Measurements from ENCODE around the gene IRF6.

Gene IRF6

DNA sequence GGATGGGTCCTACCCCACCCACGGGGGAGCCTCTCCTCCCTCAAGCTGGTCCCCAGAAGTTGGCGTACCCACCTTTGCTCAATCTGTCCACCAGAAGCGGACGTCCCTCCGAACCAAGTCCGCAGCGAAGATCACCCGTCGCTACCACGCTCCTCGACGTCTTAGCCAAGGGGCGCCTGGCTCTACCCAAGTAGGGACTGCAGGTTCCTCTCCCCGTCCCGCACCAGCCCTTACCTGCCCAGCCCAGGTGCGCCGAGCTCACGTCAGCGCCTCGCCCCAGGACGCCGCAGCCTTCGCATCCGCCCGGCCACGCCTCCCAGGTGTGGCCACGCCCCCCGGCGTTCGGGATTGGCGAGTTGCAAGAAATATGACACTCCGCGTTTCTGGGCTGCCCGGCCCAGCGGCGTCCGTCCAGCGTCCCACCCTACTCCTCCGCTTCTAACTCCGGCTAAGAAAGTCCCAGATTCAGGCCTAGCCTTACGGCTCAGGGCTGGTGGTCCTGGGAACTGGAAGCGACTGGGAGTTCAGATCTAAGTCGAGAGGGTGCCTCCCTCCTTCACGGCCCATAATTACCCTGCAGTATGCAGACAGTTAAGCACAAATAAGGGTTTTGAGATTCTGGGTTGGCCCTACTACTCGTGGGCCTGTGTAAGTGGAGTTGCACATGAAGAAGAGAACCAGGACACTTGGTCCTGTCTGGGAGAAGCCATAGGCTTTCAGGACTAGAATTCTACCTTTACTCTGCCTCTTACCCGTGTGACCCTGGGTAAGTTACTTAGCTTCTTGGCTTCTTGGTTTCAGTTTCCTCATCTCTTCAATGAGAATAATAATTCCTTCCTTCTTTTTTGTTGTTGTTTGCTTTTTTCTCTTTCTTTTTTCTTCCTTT, at the start of gene IRF6:
IRF6 (minus strand) TSS at position 268 of the 886 bp plus-strand sequence. CDS start 4,729 bp downstream, outside the sequence.
- DNase-seq (ENCODE audit: low read depth in 2 of 2), result peak; percentile 40 to 51

DNA sequence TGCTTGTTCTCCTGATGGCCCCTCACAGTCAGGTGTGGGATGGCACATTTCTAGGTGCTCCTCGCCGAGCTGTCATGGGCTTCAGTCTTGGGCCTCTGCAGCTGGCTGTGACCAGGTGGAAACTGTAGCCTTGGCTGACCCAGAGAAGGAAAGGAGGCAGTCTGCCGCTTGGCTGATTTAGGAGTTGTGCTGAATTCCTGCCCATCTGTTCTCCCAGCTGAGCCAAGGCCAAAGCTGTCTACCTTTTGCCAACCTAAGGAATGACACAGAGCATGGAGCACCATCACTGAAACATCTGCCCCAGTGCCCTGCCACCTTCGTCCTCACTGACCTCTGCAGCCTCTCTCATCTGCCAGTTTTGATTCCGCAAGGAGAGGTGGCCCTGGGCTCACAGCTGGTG, 49.7 kb upstream of the IRF6 start:
- DNase-seq (ENCODE audit: low read depth in 2 of 2), result no peak

DNA sequence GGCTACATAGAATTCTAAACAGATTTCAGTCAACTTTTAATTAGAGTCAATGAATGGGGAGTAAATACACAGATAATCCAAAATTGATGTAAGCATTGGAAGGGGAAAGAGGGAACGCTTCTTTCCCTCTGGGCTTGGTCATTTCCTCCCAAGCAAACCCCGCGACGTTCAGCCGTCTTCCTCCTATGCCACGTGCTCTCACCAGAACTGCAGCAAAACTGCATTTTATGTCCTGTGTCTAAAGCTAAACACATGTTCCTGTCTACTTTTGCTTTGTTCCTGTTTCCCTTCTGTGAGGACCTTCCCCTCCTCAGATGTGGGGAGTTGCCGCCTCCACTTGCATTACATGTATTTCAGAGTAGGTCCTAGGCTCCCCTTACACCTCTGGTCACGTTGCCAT, 49.1 kb upstream of the IRF6 start:
- DNase-seq (ENCODE audit: low read depth in 2 of 2), result no peak

DNA sequence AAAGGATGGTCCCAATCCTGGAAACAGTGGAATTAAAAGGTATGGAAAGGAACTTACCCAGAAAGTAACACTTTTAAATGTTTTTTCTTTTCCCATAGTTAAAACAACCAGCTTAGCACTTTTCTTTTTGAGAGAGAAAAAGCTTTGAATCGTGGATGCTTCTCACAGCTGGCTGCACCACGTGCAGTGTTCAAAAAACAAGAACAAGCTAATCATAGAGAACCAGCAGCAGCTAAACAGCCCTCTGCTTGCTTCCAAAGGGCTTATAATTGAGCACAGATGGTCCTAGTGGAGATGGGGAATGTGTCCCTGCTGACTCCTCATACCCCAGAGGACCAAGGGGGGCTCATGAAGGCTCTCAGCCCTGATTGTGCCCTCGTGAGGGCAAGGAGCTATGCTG, 48.3 kb upstream of the IRF6 start:
- DNase-seq (ENCODE audit: low read depth in 2 of 2), result no peak

DNA sequence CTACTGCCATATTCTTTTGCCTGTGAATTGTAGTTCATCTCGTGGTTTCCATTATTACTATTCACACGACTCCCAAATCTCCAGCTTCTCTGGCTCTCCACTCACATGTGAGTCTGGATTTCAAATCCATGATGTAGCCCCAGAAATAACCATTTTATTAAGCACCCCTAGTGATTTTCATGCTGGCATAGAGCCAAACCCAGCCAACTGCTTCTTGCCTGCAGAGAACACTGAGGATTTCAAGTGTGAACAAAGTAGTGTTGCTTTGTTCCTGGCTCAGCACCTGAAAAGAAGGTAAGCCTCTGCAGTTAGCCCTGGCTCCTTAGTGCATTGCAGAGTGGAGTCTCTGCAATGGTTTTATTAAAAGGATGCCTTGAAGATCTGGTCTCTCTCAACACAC, 47.7 kb upstream of the IRF6 start:
- no peak for DNase-seq (ENCODE audit: low read depth in 2 of 2)

DNA sequence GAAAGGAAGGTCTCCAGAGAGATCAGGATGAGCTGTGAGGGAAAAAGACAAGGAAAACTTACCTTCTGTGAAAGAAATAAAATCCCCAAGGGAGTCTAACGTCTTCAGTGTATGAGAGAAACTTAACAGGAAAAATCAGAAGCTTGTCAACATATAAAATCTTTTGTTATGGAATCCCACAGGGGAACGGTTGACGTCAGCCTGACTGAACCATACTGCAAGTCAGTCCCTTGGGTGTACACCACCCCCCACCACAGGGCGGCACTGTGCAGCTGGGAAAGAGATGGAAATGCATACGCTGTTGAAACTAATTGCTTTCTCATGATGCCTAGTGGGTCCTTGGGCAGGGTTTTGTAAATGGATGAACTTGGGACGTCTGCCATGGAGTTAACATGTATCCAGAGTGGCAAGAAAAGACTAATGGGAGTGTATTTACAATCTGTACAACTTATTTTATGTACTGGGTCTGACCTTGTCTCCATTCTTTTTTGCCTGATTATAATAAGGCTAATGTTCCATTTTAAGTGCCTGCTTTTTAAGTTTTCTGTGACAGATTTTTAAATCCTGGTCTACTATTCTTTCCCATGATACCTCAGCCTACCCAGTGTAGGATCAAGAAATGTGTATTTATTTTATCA, 44.5 kb upstream of the IRF6 start:
- DNase-seq (ENCODE audit: low read depth in 2 of 2), result no peak

DNA sequence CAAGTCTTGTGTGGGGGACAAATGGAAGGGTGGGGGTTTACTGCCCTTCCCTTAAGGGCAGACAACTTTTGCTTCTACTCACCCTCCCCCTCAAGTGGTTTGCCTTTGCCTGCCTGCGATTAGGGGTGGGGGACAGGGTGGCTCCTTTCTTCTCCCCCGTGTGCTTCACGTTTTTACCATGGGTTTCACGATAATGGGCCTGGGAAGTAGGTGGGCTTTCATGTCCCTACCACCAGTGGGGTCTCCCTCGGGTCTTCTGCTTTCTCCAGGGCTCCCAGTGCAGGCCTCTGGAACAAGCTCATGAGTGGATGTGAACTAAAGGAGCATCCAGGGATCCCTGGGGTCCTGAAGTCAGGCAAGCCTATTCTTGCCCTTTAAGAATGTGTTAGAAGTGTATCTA, 43.4 kb upstream of the IRF6 start:
- no peak for DNase-seq (ENCODE audit: low read depth in 2 of 2)

DNA sequence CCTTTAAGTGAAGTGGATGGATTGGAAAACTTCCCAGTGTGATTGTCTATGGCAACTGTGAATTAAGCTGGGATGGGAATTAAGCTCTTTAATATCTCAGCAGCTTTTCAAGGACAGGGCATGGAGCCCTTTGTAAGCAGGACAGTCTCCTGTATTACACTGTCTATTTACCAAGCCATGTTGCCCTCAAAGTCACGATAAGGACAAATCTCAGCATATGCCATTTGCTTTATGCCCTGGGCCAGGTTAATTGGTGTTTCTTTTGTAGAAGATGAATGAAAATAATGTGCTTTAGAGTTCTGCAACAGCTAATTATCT, 39.4 kb upstream of the IRF6 start:
- no peak for DNase-seq (ENCODE audit: low read depth in 2 of 2)

DNA sequence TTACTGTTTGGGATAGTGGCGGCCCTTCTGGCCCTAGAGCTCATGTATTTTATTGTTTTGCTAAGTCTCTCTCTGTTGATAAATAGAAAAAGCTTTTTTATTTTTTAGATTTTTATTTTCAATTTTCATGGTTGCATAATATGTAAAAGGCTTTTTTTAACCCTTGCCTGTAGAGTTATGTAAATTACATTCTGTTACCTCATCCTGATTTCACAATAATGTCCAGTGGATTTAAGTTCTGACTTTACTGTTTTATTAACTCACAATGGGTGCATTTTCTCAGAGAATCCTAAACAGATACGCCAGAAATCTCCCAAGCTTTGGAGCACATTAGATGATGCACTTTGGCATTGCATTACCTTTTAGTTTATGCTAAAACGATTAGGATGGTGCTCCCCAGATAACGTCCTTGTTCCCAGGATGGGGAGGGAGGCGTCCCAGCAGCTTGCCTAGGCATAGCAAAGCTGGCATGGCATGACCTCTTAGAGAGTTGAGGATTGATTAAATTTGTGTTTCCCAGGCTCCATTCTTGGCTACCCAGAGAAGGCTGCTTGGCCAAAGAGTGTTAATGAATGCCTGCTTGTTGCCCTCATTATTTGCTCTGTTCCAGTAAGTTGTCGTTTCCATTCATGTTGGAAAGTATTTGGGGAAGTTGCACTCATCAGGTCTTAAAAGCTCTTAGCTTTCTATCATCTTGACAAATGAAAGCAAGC, 38.9 kb upstream of the IRF6 start:
- DNase-seq (ENCODE audit: low read depth in 2 of 2), result no peak

DNA sequence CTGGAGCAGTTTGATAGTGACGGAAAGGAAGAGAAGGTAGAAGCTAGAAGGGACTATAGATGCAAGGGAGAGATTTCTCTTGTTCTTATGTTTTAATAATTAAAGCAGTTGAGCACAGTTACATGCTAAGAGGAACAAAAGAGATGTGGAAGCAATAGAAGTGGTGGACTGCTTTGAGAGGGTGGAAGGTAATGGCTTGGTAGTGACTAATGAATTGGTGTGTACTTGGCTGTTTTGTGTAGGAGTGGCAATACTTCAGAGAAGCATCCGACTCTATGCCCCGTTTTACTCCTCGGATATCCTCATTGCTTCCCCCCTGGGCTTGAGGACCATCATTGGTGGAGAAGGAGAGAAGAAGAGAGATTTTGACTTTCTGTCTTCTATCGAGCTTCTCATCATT, 34.7 kb upstream of the IRF6 start:
- no peak for DNase-seq (ENCODE audit: low read depth in 2 of 2)

DNA sequence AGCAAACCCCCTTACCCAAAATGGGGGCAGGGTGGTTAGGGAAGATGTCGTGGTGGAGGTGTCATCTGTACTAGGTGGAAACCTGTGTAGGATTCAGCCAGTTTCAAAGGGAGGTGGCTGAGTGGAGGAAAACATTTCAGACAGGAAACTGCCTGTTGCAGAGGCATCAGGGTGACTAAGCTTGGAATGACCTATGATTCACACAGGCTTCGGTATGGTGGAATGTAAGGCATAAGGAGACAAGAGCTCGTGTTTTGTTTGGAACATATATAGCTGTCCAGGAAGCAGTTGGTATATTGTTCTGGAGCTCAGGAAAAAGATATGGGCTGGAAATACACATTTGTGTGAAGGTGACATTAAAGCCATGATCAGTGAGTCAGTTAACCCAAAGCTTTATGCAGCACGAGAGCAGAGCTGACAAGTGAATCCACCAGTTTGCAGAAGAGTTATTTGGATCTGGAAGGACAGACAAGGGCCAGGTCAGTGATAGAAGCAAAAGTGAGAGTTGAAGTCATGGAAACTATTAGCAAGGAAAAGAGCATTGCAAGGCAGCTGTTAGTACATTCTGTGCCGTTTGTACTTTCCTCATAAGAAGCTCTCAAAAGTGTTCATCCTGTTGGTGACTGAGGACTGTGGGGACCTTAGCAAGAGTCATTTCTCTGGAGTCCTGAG, 34.1 kb upstream of the IRF6 start:
- DNase-seq (ENCODE audit: low read depth in 2 of 2), result no peak

DNA sequence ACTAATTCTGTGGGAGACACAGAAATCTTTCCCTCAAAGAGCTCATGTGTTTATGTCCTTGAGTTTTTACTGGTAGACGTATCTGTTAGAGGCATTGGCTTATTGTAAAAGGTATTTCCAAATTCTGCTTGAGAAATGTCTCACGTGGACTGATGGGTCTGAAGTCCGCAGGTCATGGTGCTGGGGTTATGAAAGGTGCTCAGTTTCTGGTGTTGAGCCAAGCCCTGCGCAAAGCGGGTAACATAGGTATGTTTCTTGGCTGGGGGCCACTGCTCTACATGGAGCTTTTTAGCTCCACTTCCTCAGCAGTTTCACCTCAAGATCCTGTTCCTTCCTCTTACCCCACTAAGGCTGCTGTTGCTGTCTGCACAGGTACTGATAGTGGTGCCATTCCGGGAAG, 32.6 kb upstream of the IRF6 start:
- DNase-seq (ENCODE audit: low read depth in 2 of 2), result no peak

DNA sequence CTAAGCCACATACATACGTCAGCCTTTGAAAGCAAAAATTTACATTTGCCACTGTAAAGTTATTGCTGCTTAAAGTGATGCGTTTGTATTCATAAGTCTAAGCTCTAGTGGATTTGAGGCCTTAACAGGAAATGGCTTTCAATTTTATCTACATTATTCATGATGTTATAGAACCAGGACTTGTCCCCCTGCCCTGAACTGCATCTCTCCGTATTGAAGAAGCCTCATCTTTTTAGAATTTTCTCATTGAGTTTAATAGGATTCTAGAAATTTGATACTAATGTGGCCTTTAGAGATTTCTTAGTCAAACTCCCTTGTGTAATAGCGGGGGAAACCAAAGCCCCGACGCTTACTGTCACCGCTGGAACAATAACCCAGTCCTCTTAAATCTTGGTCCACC, 31.7 kb upstream of the IRF6 start:
- DNase-seq (ENCODE audit: low read depth in 2 of 2), result no peak

DNA sequence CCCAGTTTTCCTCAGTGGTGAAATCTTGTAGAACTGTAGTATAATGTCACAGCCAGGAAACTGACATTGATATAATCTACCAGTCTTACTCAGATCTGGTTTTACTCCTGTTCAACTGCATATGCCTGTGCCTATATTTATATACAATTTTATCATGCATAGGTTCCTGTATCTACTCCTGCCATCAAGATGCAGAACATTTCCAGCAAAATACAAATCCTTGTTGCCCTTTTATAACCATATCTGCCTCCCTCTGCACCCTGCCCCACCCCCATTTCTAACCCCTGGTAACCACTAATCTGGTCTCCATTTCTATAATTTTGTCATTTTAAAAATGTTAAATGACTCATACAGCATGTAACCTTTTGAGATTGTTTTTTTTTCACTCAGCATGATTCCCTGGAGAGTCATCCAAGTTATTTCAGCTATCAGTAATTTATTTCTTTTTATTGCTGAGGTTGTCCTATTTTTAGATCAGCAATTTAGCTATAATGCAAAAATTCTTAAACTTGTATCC, 29.9 kb upstream of the IRF6 start:
- no peak for DNase-seq (ENCODE audit: low read depth in 2 of 2)

DNA sequence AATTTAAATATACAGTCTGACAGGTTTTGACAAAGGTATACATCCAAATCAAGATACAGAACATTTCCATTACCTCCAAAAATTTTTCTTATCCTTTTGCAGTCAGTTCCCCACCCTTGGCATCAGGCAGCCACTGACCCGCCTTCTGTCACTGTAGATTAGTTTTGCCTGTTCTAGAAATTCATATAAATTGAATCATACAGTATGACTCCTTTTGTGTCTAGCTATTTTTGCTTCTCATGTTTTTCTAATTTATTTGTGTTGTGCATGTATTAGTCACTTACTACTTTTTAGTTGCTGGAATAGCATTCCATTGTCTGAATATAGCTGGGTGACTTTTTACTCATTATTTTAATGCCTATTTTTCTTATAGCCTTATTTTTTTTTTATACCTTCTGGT, 25.7 kb upstream of the IRF6 start:
- no peak for DNase-seq (ENCODE audit: low read depth in 2 of 2)

DNA sequence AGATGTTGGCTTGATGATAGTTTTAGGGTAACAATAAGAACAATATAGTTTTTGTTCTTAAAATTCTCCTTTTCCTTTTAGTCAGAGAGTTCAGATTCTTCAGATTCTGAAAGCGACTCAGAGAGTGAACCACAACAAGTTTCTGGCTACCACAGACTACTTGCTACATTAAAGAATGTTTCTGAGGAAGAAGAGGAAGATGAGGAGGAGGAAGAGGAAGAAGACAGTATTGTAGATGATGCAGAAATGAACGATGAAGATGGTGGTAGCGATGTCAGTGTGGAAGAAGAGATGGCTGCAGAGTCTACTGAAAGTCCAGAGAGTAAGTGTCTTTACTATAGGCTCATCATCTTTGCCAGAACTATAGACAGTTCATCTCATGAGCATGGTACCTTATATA, 24.8 kb upstream of the IRF6 start:
- DNase-seq (ENCODE audit: low read depth in 2 of 2), result no peak

DNA sequence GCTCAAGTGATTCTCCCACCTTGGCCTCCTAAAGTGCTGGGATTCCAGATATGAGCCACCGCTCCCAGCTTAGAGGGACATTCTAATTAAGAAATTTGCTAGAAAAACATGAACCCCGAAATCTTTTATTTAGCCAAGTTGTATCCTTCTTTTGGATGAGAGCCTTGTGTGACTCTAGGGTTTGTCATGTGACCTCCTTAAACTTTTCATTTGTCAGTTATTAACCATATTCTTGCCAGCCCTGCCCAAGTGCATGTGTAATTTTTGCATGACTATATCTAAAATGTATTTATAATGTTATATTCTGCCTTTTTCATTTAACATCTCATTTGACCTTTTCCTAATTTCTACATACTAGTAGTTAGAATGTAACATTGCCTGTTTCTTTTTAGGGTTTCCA, 23.8 kb upstream of the IRF6 start:
- DNase-seq (ENCODE audit: low read depth in 2 of 2), result no peak

DNA sequence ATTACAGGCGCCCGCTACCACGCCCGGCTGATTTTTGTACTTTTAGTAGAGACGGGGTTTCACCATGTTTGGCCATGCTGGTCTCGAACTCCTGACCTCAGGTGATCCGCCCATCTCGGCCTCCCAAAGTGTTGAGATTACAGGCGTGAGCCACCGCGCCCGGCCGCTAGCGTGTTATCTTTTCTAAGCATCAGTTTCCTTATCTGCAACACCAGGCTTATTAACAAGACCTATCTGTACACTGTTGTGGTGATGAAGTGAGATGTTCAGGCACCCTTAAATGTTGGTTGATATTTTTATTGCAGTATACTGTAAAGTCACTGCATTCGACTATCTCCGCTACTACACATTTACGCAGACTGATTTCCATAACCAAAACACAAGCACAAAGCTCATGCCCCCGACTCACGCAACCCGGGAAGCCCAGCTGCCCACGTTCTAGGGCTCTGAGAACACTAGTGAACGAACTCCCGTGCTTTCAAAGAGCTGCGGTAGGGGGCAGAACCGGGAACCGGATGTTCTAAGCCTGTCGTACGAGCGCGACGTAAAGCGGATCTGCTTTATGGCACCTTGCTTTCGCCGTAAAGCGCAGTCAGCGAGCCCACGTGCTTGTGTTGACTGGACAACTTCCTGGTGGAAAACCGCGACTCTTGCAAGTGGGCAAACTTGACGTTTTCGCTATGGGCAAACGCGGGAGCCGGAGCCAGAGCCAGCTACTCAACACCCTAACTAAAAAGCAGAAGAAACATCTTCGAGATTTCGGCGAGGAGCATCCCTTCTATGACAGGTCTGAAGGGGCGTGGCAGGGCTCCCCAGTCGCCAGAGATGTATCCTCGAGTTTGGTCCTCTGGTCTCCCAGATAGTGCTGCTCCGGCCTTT, 21.7 kb upstream of the IRF6 start, which contains the start of gene UTP25:
UTP25 (plus strand) TSS at position 589 of the 879 bp plus-strand sequence; CDS start at position 681, 92 bp downstream.
- DNase-seq (ENCODE audit: low read depth in 2 of 2), result peak; percentile 84

DNA sequence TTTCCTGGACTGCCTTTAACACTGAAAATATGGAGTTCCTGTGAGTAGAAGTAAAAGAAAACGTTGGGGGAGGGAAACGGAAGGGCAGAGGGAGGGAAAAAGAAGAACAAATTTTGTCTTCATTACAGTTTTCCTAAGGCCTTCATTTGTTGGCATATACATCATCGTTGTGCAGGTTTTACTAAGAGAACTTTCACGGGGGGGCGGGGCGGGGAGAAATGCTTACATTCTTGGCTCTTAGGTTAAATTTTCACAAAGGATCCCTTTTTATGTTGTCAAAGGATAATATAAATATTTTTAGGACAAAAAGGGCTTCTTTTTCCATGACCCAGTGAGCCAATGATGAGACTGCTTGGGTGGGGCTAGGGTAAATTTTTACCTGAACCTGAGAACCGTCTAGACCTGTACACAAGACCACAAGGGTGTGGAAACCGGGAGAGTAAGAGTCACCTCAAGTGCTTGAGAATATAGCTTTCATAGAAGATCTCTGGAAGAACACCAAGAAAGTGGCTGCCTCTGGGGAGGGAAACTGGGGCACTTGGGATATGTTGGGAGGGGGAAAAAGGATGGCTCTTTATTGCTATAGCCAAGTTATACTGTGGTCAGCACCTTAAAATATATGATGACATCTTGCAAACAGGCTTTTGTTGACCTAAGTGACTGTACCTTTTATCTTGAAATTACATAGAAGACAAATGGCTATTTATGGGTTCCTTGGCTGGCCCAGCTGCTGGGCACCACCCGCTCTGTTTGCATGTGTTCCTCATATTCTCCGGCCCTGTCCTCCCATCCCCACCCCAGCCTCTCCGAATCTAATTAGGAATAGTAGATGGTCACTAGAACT, 19.9 kb upstream of the IRF6 start:
- DNase-seq (ENCODE audit: low read depth in 2 of 2), result no peak
